ENCODE results near the gene KAZALD1.

GRCh38 chr10:101019440-101019703 is 42.4 kb upstream of the KAZALD1 start:
- no peak for TF ChIP-seq EZH2phosphoT487 (IDR thresholded peaks at IDR 0.05; ENCODE audit: borderline replicate concordance, low read length)
- TF ChIP-seq CTCF (conservative IDR thresholded peaks at IDR 0.05; ENCODE audit: low read depth, low read length) = no peak
- no peak for TF ChIP-seq EZH2 (IDR thresholded peaks at IDR 0.05; ENCODE audit: low read length, unreplicated experiment)
